HepG2 (cell line): ENCODE measurements around the gene ATP2B2. TPM values are rescaled to one million over a fixed set of nuclear protein-coding genes. Genes with fewer than 3 reads are reported as not detected.

ENCODE experiments used
- ATAC-seq: fragments of 200-7000 bp; cut with Tn5 transposase; 3 replicates; pipeline ENCODE4 v1.9.1; 2020; ENCODE audit warnings: mild to moderate bottlenecking, moderate library complexity
- BruUV-seq: library from RNA; stranded (reverse); fragments of 400-500 nt; replicated peaks from 2 replicates; lab custom pipeline; 2021; lab: Mats Ljungman, UMichigan
- CTCF ChIA-PET: fragments of 300-600 bp; formaldehyde crosslinking; extraction: SDS; loops from one replicate; lab custom pipeline; 2021; ENCODE audit warnings: low total read pairs, inconsistent platforms, low intra/inter-chr PET ratio; lab: Yijun Ruan, JAX
- POLR2A ChIA-PET: fragments of 350-600 bp; sonication (Branson Sonifier 250); formaldehyde crosslinking; loops from one replicate; lab custom pipeline; 2020; ENCODE audit warnings: antibody characterized with exemption, inconsistent platforms; lab: Yijun Ruan, JAX
- DNase-seq: peaks from one replicate; pipeline ENCODE4 v3.0.0-alpha.2; 2015; ENCODE audit warnings: low spot score
- FAIRE-seq: peaks from 3 replicates; lab custom pipeline; 2011; peaks lifted over from hg19 to GRCh38; lab: Jason Lieb, UNC
- H2AFZ ChIP-seq: one replicate; pipeline ENCODE4 v1.6.1; 2011; ENCODE audit warnings: low read length, inconsistent platforms
- H3K27ac ChIP-seq: fragments of 300-600 bp; 3 replicates; pipeline ENCODE4 v1.8.0; 2011; ENCODE audit warnings: mixed run types, mild to moderate bottlenecking, mixed read lengths, low read length, inconsistent platforms; ENCODE audit not compliant: insufficient read depth; ENCODE audit errors: extremely low read length
- H3K27me3 ChIP-seq, 2 experiments: fragments of 200-600 bp in 1 of 2; 2 replicates in 1 of 2; 3 replicates in 1 of 2; pipeline versions ENCODE4 v1.6.0 to v1.8.0; 2011; ENCODE audit warnings: low read length in 2 of 2, mild to moderate bottlenecking in 2 of 2, moderate library complexity in 2 of 2, inconsistent platforms in 1 of 2; ENCODE audit not compliant: insufficient read depth in 2 of 2, control insufficient read depth in 1 of 2
- H3K36me3 ChIP-seq, 2 experiments: fragments of 200-600 bp in 1 of 2; replicated peaks in 1 of 2; 2 replicates in 1 of 2; 3 replicates in 1 of 2; pipeline versions ENCODE4 v1.5.1 to v1.8.0; 2011; ENCODE audit warnings: low read length in 2 of 2, inconsistent platforms in 1 of 2; ENCODE audit not compliant: insufficient read depth in 2 of 2, control insufficient read depth in 1 of 2
- H3K4me1 ChIP-seq: 2 replicates; pipeline ENCODE4 v1.5.1; 2012; ENCODE audit warnings: low read length, inconsistent platforms; ENCODE audit not compliant: insufficient read depth
- H3K4me2 ChIP-seq: 2 replicates; pipeline ENCODE4 v1.6.0; 2011; ENCODE audit warnings: low read depth, low read length, inconsistent platforms
- H3K4me3 ChIP-seq, 3 experiments: fragments of 200-600 bp in 1 of 3; sonication (generic), shearing (Covaris generic) in 1 of 3; replicated peaks in 1 of 3; 2 replicates each; pipeline ENCODE4 v1.5.1; 2011 to 2016; ENCODE audit warnings: low read length in 3 of 3, inconsistent platforms in 2 of 3, low read depth in 2 of 3, mild to moderate bottlenecking in 2 of 3, control low read depth in 1 of 3, mixed read lengths in 1 of 3; ENCODE audit not compliant: insufficient read depth in 1 of 3
- H3K79me2 ChIP-seq: one replicate; pipeline ENCODE4 v1.6.1; 2011; ENCODE audit warnings: low read length, inconsistent platforms; ENCODE audit not compliant: insufficient read depth
- H3K9ac ChIP-seq: 2 replicates; pipeline ENCODE4 v1.6.0; 2011; ENCODE audit warnings: mild to moderate bottlenecking, low read depth, low read length, inconsistent platforms; ENCODE audit not compliant: insufficient read depth
- H3K9me3 ChIP-seq: 2 replicates; pipeline ENCODE4 v1.5.1; 2012; ENCODE audit warnings: mild to moderate bottlenecking, low read length
- H4K20me1 ChIP-seq: 2 replicates; pipeline ENCODE4 v1.6.0; 2011; ENCODE audit warnings: inconsistent platforms, mild to moderate bottlenecking, low read length, moderate library complexity; ENCODE audit not compliant: insufficient read depth
- AHR ChIP-seq: IDR thresholded peaks from 2 replicates; pipeline ENCODE4 v1.6.1; 2018; ENCODE audit warnings: missing genetic modification reagents, missing compliant biosample characterization
- FOXP1 ChIP-seq, 2 experiments: fragments of 450-650 bp in 1 of 2; IDR thresholded peaks; 2 replicates each; pipeline ENCODE4 v1.6.1; 2017 to 2018; ENCODE audit warnings: antibody characterized with exemption in 1 of 2
- MED1 ChIP-seq: sonication (generic); formaldehyde crosslinking; IDR thresholded peaks from 2 replicates; pipeline ENCODE4 v1.4.0; 2020; ENCODE audit warnings: missing genetic modification reagents
- NFRKB ChIP-seq: fragments of 450-650 bp; IDR thresholded peaks from 2 replicates; pipeline ENCODE4 v1.6.1; 2017
- SP1 ChIP-seq, 2 experiments: fragments of 450-650 bp in 1 of 2; sonication (generic) in 1 of 2; formaldehyde crosslinking in 1 of 2; IDR thresholded peaks; 2 replicates each; pipeline versions ENCODE4 v1.4.0 to v1.6.1; 2016 to 2020; ENCODE audit warnings: missing genetic modification reagents in 1 of 2
- TOE1 ChIP-seq: sonication (generic); formaldehyde crosslinking; IDR thresholded peaks from 2 replicates; pipeline ENCODE4 v1.4.0; 2020; ENCODE audit warnings: mild to moderate bottlenecking, missing genetic modification reagents
- ZBTB42 ChIP-seq: sonication (generic); formaldehyde crosslinking; IDR thresholded peaks from 2 replicates; pipeline ENCODE4 v1.5.0; 2020; ENCODE audit warnings: mild to moderate bottlenecking, missing genetic modification reagents
- ZNF484 ChIP-seq: sonication (generic); formaldehyde crosslinking; IDR thresholded peaks from 2 replicates; pipeline ENCODE4 v1.5.1; 2020; ENCODE audit warnings: mild to moderate bottlenecking, low read depth, missing genetic modification reagents, borderline replicate concordance
- ZNF547 ChIP-seq: sonication (generic); formaldehyde crosslinking; IDR thresholded peaks from 2 replicates; pipeline ENCODE4 v1.5.1; 2020; ENCODE audit warnings: mild to moderate bottlenecking, missing genetic modification reagents
- ZNF660 ChIP-seq: sonication (generic); formaldehyde crosslinking; IDR thresholded peaks from 2 replicates; pipeline ENCODE4 v1.5.1; 2020; ENCODE audit warnings: mild to moderate bottlenecking, low read depth, missing genetic modification reagents, borderline replicate concordance
- ZNF749 ChIP-seq: sonication (generic); formaldehyde crosslinking; IDR thresholded peaks from 2 replicates; pipeline ENCODE4 v1.8.0; 2022; ENCODE audit warnings: mild to moderate bottlenecking, missing genetic modification reagents, moderate library complexity, borderline replicate concordance
- ZNF772 ChIP-seq: sonication (generic); formaldehyde crosslinking; IDR thresholded peaks from 2 replicates; pipeline ENCODE4 v1.5.0; 2020; ENCODE audit warnings: mild to moderate bottlenecking, missing genetic modification reagents
- WGBS: methylation state at CpG from one replicate; pipeline ENCODE4 v1.1.6; 2017; ENCODE audit warnings: low lambda C conversion rate; 5-methylcytosine and 5-hydroxymethylcytosine counted together
- in situ Hi-C: cut with HindIII; loops from 2 replicates; pipeline ENCODE4 v1.10.0; 2017; ENCODE audit warnings: low pct_unique_long_range_greater_than_20kb; ENCODE audit not compliant: extremely low pct_ligation_motif_present
- intact Hi-C: fragments of 100-400 bp; cut with micrococcal nuclease; formaldehyde crosslinking; loops from one replicate; pipeline ENCODE4 v1.10.0; 2022; ENCODE audit not compliant: unreplicated experiment
- polyA plus RNA-seq, 8 experiments: library from polyadenylated mRNA; depleted of rRNA in 3 of 8; stranded (reverse) in 7 of 8; unstranded in 1 of 8; fragments of >200 nt; fragmentation: Illumina TruSeq in 4 of 8; extraction: Trizol in 4 of 8; gene quantifications; 2 replicates each; pipeline versions ENCODE4 v1.2.1 to v1.2.3, GENCODE V29; 2011 to 2016; ENCODE audit warnings: low read depth in 4 of 8, missing spikeins in 1 of 8, mixed read lengths in 1 of 8; ENCODE audit not compliant: insufficient read depth in 1 of 8
- total RNA-seq, 5 experiments: library from RNA; depleted of rRNA; stranded (reverse); fragments of >200 nt; fragmentation: Illumina TruSeq; extraction: Trizol; gene quantifications; 2 replicates each; pipeline ENCODE4 v1.2.3, GENCODE V29; 2016; ENCODE audit warnings: low read depth in 1 of 5
- TF ChIP-seq, protein P1 (sequence below), 2 experiments: sonication (generic) in 1 of 2; formaldehyde crosslinking in 1 of 2; IDR thresholded peaks; 2 replicates each; pipeline versions ENCODE4 v1.6.1 to v1.9.0; 2014 to 2022; ENCODE audit warnings: antibody characterized with exemption in 1 of 2, borderline replicate concordance in 1 of 2, inconsistent platforms in 1 of 2, low read depth in 1 of 2, missing genetic modification reagents in 1 of 2
- TF ChIP-seq, protein P2 (sequence below): sonication (generic); formaldehyde crosslinking; IDR thresholded peaks from 2 replicates; pipeline ENCODE4 v1.4.0; 2020; ENCODE audit warnings: low read depth, mild to moderate bottlenecking, missing genetic modification reagents
- TF ChIP-seq, protein P3 (sequence below): sonication (generic); formaldehyde crosslinking; IDR thresholded peaks from 2 replicates; pipeline ENCODE4 v1.8.1; 2023; ENCODE audit warnings: mild to moderate bottlenecking, missing genetic modification reagents

The ATP2B2 gene
- total and polyA plus RNA-seq, 2 of the 13 experiments (the other 11 are each of a cell fraction or from before 2014, with no cell fraction given), result 1.5 to 2.3 TPM

DNA sequence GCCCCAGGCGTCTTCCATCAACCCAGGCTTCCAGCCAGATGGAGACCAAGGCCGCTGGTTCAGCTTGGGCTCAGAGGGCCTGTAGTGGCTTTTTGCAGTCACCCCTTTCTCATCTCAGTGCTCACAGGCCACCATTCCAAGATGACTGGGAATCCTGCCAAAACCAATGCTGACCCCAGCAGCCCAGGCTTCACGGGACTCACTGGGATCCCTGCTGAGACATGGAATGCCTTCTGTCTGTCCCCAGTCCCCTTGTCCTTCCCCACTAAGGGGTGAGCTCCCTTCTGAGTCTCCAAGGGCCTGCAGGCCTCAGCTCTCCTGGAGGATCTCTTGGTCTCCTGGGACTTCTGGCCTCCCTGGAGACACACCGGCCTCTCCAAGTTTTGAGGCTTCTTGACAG is 107.0 kb downstream of the ATP2B2 start (continued):
- TF ChIP-seq, protein P1, sequence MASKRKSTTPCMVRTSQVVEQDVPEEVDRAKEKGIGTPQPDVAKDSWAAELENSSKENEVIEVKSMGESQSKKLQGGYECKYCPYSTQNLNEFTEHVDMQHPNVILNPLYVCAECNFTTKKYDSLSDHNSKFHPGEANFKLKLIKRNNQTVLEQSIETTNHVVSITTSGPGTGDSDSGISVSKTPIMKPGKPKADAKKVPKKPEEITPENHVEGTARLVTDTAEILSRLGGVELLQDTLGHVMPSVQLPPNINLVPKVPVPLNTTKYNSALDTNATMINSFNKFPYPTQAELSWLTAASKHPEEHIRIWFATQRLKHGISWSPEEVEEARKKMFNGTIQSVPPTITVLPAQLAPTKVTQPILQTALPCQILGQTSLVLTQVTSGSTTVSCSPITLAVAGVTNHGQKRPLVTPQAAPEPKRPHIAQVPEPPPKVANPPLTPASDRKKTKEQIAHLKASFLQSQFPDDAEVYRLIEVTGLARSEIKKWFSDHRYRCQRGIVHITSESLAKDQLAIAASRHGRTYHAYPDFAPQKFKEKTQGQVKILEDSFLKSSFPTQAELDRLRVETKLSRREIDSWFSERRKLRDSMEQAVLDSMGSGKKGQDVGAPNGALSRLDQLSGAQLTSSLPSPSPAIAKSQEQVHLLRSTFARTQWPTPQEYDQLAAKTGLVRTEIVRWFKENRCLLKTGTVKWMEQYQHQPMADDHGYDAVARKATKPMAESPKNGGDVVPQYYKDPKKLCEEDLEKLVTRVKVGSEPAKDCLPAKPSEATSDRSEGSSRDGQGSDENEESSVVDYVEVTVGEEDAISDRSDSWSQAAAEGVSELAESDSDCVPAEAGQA (IDR thresholded peaks at IDR 0.05; ENCODE audit: low read depth), result no peak
- TF ChIP-seq, protein P1 (CRISPR knock-in tag; IDR thresholded peaks at IDR 0.05; ENCODE audit: borderline replicate concordance), result no peak
- TF ChIP-seq AHR (no peak), ZBTB42 (no peak)
- TF ChIP-seq, all 625 proteins: peak for 0

DNA sequence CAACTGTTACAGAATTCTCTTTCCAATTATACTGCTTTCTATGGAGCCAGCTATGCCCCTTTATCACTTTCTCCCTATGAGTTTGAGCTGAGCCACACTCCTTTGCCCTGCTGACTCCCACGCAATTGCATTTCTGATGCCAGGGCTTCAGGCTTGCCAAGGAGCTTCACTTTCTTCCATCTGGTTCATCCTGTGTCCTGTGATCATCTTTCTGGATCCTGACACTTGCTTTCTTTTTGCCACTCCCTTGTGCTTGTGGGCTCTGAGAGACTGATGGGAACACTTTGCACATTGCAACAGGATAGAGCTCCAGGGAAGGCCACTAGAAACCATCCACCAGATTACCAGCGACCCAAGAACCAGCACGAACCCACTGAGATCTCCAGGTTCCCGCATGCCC is 107.5 kb downstream of the ATP2B2 start:
- Histone ChIP-seq H3K79me2 (no peaks in the 10 kb centered on the region), H3K4me3 (no peak overlapping the region), H2AFZ (no peak overlapping the region), H3K27ac (no peak overlapping the region), H3K36me3 (no peaks in the 10 kb centered on the region), H3K9me3 (no peaks in the 10 kb centered on the region), H4K20me1 (no peaks in the 10 kb centered on the region), H3K9ac (no peak overlapping the region), H3K4me1 (no peaks in the 10 kb centered on the region), H3K27me3 (peaks cover 0 to 3% of the 10 kb centered on the region in 2 experiments; a peak in 2 of 5 replicates), H3K4me2 (no peak overlapping the region)
- POLR2A ChIA-PET, result no interaction called here
- intact Hi-C loops (no loop called here), in situ Hi-C loops (no loop called here)
- CTCF ChIA-PET, result no interaction called here
- DNase-seq (no peak), FAIRE-seq (no peak), ATAC-seq (no peak)
- BruUV-seq, result no TSS peak
- WGBS, result 51% methylated on average over 4 of the region's 4 CpGs
- TF ChIP-seq FOXP1 (IDR thresholded peaks at IDR 0.05) (no peak), FOXP1 (CRISPR knock-in tag; IDR thresholded peaks at IDR 0.05) (no peak), TOE1 (CRISPR knock-in tag) (no peak), ZNF749 (CRISPR knock-in tag) (no peak), ZNF547 (CRISPR knock-in tag) (no peak), ZNF484 (CRISPR knock-in tag) (no peak), MED1 (CRISPR knock-in tag) (no peak), ZNF772 (CRISPR knock-in tag) (no peak), SP1 (IDR thresholded peaks at IDR 0.05) (no peak), SP1 (CRISPR knock-in tag; IDR thresholded peaks at IDR 0.05) (no peak), ZNF660 (no peak), NFRKB (no peak)
- TF ChIP-seq, protein P2, sequence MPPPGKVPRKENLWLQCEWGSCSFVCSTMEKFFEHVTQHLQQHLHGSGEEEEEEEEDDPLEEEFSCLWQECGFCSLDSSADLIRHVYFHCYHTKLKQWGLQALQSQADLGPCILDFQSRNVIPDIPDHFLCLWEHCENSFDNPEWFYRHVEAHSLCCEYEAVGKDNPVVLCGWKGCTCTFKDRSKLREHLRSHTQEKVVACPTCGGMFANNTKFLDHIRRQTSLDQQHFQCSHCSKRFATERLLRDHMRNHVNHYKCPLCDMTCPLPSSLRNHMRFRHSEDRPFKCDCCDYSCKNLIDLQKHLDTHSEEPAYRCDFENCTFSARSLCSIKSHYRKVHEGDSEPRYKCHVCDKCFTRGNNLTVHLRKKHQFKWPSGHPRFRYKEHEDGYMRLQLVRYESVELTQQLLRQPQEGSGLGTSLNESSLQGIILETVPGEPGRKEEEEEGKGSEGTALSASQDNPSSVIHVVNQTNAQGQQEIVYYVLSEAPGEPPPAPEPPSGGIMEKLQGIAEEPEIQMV, result no peak
- TF ChIP-seq, protein P3, sequence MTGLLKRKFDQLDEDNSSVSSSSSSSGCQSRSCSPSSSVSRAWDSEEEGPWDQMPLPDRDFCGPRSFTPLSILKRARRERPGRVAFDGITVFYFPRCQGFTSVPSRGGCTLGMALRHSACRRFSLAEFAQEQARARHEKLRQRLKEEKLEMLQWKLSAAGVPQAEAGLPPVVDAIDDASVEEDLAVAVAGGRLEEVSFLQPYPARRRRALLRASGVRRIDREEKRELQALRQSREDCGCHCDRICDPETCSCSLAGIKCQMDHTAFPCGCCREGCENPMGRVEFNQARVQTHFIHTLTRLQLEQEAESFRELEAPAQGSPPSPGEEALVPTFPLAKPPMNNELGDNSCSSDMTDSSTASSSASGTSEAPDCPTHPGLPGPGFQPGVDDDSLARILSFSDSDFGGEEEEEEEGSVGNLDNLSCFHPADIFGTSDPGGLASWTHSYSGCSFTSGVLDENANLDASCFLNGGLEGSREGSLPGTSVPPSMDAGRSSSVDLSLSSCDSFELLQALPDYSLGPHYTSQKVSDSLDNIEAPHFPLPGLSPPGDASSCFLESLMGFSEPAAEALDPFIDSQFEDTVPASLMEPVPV (CRISPR knock-in tag), result no peak
